Left kidney (tissue), 2 donors: Measurements from ENCODE around the gene RGS8. TPM values are rescaled to one million over a fixed set of nuclear protein-coding genes. Genes with fewer than 3 reads are reported as not detected.
"Not testable (repeated sequence)": the region's sequence is repeated elsewhere in the genome, so short reads cannot be mapped to it uniquely, and the experiment has no call there.

ENCODE experiments used
- DNase-seq: peaks from one replicate; pipeline ENCODE4 v3.0.0-alpha.2; 2013
- polyA plus RNA-seq: library from polyadenylated mRNA; unstranded; fragments of 120-200 nt; gene quantifications from one replicate; pipeline ENCODE4 v1.2.1, GENCODE V29; 2013; ENCODE audit not compliant: insufficient read length

RGS8 gene
- polyA plus RNA-seq, 1 donor = 0.12 TPM

- no peak for DNase-seq
Observed at GRCh38 chr1:182702826-182703524, 18.6 kb upstream of the RGS8 start.

DNA sequence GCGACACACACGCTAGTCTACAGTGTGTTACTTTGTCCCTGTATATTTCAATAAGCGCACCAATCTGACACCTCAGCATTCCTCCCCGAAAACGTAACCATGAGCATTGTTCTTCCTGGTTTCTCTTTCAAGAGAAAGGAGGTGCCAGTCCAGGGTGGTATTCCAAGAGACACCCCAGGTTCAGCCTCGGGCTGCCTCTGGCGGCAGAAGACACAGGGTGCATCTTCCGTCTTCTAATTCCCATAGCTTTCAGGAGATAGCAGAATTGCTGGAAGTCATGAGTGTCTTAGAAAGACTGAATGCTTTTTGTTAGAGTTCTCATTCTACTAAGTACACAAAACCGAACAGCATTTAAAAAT is 15.9 kb upstream of the RGS8 start:
- DNase-seq = no peak

DNA sequence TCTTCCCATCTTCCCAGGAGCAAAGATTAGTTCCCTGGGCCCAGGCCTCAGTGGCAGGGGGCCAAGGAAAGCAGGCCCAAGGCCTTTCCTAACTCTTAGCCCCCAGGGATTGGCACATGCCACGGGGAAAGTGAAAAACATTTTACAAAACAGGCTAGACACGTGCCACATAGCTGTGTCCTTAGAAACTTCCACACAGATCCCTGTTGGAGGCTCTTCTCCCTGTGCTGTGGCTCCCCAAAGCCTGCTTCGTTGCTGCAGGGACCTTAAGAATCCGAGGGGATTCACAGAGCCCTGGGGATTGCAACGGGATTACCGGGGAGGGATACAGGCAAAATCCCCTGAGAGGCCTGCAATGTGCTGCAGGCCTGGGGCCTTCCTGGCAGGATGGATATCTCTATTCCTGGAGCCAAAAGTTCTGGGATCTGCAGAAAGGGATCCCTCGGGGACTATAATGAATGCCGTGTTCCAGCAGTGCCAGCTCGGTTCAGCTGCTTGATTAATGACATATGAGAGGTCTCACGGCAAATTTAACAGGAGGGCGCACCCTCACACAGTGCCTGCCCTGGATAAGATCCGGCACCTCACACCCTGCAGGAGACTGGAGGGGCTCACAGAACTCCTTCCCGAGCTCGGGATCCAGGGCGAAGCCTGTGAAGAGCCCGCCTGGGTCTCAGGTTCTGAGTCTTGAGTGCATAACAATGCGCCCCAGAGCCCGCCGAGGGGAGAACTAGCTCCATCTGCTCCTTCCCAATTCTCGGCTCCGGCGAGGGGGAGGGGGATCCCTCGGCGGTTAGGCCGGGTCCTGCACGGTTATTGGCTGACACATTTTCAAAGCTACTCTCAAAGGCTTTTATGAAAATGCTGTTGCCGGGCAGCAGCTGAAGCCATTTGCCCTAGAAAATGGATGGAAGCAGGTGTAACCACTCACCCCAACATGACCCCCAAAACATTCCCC is 15.3 kb upstream of the RGS8 start:
- DNase-seq = no peak

- DNase-seq = no peak
Observed at GRCh38 chr1:182698971-182699370, 14.6 kb upstream of the RGS8 start.

- DNase-seq = not testable (repeated sequence)
Observed at GRCh38 chr1:182693139-182693538, 8.8 kb upstream of the RGS8 start.

DNA sequence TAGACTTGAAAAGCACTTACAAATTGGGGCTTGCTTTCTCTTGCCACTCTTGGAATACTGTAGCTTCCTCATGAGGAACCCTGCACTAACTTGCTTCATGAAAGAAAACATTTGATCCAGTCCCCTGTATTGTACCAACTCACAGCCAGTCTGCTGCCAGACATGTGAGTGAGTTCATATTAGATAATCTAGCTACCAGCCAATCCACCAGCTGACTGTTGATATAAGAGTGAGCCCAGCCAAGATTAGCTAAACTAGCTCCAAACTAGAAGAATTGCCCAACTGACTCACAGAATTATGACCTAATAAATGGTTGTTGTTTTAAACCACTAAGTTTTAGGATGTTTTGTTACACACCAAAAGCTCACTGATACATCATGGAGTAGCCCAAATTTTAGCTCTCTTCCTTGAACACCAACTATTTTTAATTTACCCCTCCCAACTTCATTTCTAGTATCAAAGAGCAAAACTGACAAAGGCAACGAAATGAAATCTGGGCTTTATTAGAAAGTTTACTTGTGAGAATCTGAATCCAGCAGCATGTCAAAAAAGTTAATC is 6.6 kb upstream of the RGS8 start:
- DNase-seq = no peak

- no peak for DNase-seq
Observed at GRCh38 chr1:182688436-182689205, 4.2 kb upstream of the RGS8 start.

GRCh38 chr1:182687361-182687760 is 3.0 kb upstream of the RGS8 start:
- DNase-seq = no peak

- DNase-seq = no peak
Observed at GRCh38 chr1:182686446-182686845, 2.1 kb upstream of the RGS8 start.

DNA sequence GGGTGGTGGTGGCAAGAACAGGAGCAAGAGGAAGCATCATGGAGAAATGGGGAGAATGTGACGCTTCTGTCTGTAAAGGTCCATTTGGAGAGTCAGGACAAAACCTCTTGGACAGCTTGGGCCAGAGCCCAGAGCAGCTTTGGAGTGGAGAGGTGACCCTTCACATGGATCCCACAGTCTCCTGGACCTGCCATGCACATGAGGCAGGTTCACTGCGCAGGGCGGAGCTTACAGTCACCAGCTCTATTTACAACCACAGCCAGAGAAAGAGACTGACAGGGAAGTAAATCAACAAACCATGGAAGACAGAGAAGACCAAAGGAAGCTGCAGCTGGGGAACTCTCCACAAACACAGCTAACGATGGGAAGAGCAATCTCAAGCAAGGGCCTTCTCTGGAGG is 828 bp upstream of the RGS8 start:
- no peak for DNase-seq

DNA sequence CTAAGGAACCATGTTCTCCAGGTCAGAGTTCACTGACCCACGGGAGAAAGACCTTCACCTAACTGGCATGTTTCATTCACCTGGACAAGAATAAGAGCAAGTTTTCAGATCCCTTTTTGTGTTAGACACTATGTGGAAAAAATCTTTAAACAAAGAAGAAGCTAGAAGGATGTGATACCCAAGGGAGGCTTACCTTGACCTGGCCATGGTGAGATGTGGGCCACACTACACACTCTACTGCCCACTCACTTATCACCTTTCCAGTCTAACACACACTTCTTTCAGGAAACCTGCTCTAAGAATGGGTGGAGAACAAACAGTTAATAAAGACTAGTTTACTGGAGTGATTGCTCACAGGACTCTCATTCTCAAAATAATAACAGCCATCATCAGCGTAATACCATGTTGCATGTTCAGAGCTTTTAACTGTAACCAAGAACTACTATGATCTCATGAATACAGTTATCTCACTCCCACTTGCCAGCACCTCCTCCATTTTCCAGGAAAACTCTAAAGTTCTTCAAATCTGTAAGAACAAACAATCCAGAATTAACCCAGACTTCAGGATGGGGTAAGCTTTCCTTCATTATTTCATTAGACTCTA is 1.4 kb downstream of the RGS8 start:
- no peak for DNase-seq

DNA sequence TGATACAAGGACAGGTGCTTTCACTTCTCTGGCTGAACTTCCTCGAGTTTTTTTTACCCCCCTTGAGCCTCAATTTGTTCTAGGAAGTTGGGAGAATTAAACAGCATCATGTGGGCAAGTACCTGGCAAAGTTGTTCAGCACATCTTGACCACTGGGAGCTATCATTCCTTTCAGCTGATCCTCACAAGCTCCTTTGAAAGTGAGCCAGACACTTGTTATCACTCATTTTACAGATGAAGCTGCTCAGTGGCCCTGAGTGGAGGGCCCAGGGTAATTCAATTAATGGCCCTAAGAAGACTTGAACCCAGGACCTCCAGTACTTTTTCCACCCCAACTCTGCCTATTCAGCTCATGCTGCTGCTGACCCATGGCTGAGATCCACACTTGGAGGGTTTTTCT is 2.0 kb downstream of the RGS8 start:
- DNase-seq = no peak

- no peak for DNase-seq
Observed at GRCh38 chr1:182681568-182681912, 2.8 kb downstream of the RGS8 start.

DNA sequence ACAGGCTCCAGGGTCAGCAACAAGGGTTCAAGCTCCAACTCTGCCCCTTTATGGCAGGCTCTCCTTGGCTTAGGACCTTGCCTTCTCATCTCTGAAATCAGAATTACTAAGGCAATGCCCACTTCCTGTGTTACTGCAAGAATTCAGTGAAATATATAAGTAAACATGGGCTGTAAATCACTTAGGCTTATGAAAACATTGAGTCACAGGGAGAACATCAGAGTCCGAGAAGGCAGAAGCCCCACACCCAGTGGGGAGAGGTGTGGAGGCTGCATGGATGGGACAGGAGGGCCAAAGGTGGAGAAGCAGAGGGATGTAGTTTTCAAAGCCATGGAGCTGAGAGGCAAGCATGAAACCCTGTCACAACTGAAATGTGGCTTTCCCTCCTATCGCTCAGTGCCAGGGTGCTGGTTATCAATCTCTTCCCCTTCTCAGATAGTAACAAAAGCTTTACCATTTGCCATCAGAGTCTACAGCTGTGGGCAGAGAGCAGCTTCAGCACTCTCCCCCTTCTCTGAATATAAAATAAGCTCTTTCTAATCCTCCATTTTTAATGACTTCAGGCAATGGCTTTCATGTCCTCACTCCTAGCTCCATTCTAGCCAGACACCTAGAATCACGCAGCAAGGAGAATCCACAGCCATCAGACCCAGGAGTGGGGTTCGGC is 3.4 kb downstream of the RGS8 start:
- no peak for DNase-seq

GRCh38 chr1:182680408-182680807 is 4.0 kb downstream of the RGS8 start:
- DNase-seq = no peak

DNA sequence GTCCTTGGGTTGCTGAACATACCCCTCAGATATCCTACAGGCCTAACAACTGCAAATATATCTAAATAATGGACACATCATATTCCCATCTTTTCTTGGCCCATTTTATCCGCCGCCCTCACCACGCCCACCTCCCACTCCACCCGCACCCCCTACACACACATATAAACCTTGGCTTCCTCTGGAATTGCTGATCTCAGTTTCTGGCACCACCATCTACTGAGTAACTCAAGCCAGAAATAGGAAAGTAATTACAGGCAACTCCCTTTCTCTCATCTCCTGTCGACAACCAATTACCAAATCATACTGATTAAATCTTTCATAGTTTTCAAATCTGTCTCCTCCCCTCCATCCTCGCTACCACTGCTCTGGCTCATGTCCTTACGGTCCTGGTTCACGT is 4.7 kb downstream of the RGS8 start:
- DNase-seq = no peak

DNA sequence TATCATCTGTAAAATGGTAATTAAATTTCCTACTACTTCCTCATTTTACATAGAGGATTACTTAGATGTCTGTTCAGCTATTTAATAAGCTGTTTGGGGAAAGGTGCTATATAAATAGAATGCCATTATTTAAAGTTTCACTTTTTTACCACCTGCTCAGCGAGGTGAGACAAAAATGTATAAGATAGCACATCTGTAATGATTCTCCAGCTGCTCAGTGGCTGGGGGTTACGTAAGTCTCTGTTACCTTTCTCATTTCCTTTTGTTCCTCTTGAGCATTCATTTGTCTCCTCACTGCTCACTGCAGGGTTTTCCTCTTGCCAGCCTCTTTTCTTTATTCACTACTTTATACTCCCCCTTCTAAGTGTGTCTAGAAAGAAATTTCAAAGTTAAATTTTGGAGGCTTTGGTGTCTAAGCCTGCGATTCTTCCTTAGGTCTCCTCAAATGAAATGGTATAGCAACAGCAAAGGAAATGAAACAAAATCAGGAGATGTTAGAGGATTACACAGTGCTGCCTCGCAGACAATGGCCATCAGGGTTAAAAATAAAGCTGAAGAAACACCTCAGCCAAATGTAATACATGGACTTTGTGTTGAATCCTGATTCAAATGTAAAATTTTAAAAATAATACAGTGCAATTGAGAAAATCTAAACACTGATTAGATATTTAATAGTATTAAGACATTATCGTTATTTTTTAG is 6.8 kb downstream of the RGS8 start:
- no peak for DNase-seq

- no peak for DNase-seq
Observed at GRCh38 chr1:182676274-182676673, 8.1 kb downstream of the RGS8 start.

GRCh38 chr1:182674346-182675246 is 9.8 kb downstream of the RGS8 start:
- DNase-seq = no peak

GRCh38 chr1:182672487-182672836 is 11.9 kb downstream of the RGS8 start:
- DNase-seq = no peak
